ENCODE data around the gene DNPH1.

The DNPH1 gene

GRCh38 chr6:43186706-43187105 is 42.6 kb downstream of the DNPH1 start:
- H3K9me3 ChIP-seq: no peaks in the 10 kb centered on the region
- H3K4me3 ChIP-seq (ENCODE audit: low read depth in 1 of 2, low read length in 1 of 2): no peak overlapping the region
- H3K27ac ChIP-seq: no peak overlapping the region
- TF ChIP-seq CTCF (IDR thresholded peaks at IDR 0.05): no peak
- H3K4me1 ChIP-seq (ENCODE audit: control insufficient read depth in 1 of 2, insufficient read depth in 1 of 2, low read depth in 1 of 2, low read length in 1 of 2): peaks cover 16 to 19% of the 10 kb centered on the region in 2 experiments
- H3K36me3 ChIP-seq: peaks cover 45% of the 10 kb centered on the region
- no peaks in the 10 kb centered on the region for H3K27me3 ChIP-seq

GRCh38 chr6:43186019-43186418 is 43.3 kb downstream of the DNPH1 start:
- no peak for TF ChIP-seq CTCF (IDR thresholded peaks at IDR 0.05)
- Histone ChIP-seq H3K36me3 (peaks cover 45% of the 10 kb centered on the region), H3K4me3 (ENCODE audit: low read depth in 1 of 2, low read length in 1 of 2) (no peak overlapping the region)

GRCh38 chr6:43185391-43185985 is 43.8 kb downstream of the DNPH1 start:
- Histone ChIP-seq H3K4me3 (ENCODE audit: low read depth in 1 of 2, low read length in 1 of 2) (no peak overlapping the region), H3K27me3 (no peaks in the 10 kb centered on the region), H3K36me3 (peaks cover 48% of the 10 kb centered on the region), H3K9me3 (no peaks in the 10 kb centered on the region), H3K27ac (no peak overlapping the region), H3K4me1 (ENCODE audit: control insufficient read depth in 1 of 2, insufficient read depth in 1 of 2, low read depth in 1 of 2, low read length in 1 of 2) (peaks cover 20 to 24% of the 10 kb centered on the region in 2 experiments)
- no peak for TF ChIP-seq CTCF (IDR thresholded peaks at IDR 0.05)

More at GRCh38 chr6:43186019-43186418, 43.3 kb downstream of the DNPH1 start:
- Histone ChIP-seq H3K27ac (no peak overlapping the region), H3K4me1 (ENCODE audit: control insufficient read depth in 1 of 2, insufficient read depth in 1 of 2, low read depth in 1 of 2, low read length in 1 of 2) (peaks cover 20 to 24% of the 10 kb centered on the region in 2 experiments), H3K9me3 (no peaks in the 10 kb centered on the region), H3K27me3 (no peaks in the 10 kb centered on the region)

GRCh38 chr6:43184268-43184985 is 44.9 kb downstream of the DNPH1 start:
- no peak for TF ChIP-seq CTCF (IDR thresholded peaks at IDR 0.05)
- Histone ChIP-seq H3K27ac (no peak overlapping the region), H3K4me3 (ENCODE audit: low read depth in 1 of 2, low read length in 1 of 2) (no peak overlapping the region), H3K27me3 (no peaks in the 10 kb centered on the region), H3K9me3 (no peaks in the 10 kb centered on the region), H3K4me1 (ENCODE audit: control insufficient read depth in 1 of 2, insufficient read depth in 1 of 2, low read depth in 1 of 2, low read length in 1 of 2) (peaks cover 20 to 24% of the 10 kb centered on the region in 2 experiments), H3K36me3 (peaks cover 54% of the 10 kb centered on the region)

DNA sequence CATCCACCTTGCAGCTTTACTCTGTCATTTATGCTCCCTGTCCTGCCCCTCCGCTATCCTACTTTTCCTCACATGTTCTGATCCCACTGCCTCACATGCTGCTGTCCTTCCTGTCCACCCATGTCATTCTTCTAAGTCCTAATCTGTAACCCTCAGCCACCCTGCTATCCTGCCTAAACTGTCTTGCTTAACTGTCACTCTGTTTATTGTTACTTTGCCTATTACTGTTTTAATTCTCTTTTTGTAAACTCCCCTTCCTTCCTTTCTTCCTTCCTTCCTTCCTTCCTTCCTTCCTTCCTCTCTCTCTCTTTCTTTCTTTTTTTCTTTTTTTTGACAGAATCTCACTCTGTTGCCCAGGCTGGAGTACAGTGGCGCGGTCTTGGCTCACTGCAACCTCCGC is 45.8 kb downstream of the DNPH1 start:
- Histone ChIP-seq H3K27me3 (no peaks in the 10 kb centered on the region), H3K4me1 (ENCODE audit: control insufficient read depth in 1 of 2, insufficient read depth in 1 of 2, low read depth in 1 of 2, low read length in 1 of 2) (peaks cover 20 to 24% of the 10 kb centered on the region in 2 experiments), H3K27ac (peak overlapping the region; percentile 79), H3K36me3 (peaks cover 56% of the 10 kb centered on the region), H3K4me3 (ENCODE audit: low read depth in 1 of 2, low read length in 1 of 2) (peak overlapping the region in 1 of 2 experiments; percentile 69), H3K9me3 (no peaks in the 10 kb centered on the region)
- TF ChIP-seq CTCF (IDR thresholded peaks at IDR 0.05): no peak
